ENCODE results near the gene LASP1.
A peak's percentile ranks its signal among the peaks of the same experiment; 100 is the strongest.
"Not testable (repeated sequence)": the region's sequence is repeated elsewhere in the genome, so short reads cannot be mapped to it uniquely, and the experiment has no call there.

The LASP1 gene

GRCh38 chr17:38930782-38931181, 60.9 kb downstream of the LASP1 start:
- DNase-seq (ENCODE audit: low read depth, low spot score) = not testable (repeated sequence)

- DNase-seq (ENCODE audit: low read depth, low spot score) = not testable (repeated sequence)
These were observed 64.1 kb downstream of the LASP1 start for GRCh38 chr17:38933962-38934361.

- DNase-seq (ENCODE audit: low read depth, low spot score) = no peak
These were observed 70.1 kb downstream of the LASP1 start for GRCh38 chr17:38939987-38940386.

GRCh38 chr17:38940404-38940803, 70.5 kb downstream of the LASP1 start:
- DNase-seq (ENCODE audit: low read depth, low spot score) = no peak

- DNase-seq (ENCODE audit: low read depth, low spot score) = no peak
These were observed 73.0 kb downstream of the LASP1 start for GRCh38 chr17:38942696-38943334.

- no peak for DNase-seq (ENCODE audit: low read depth, low spot score)
These were observed 73.7 kb downstream of the LASP1 start for GRCh38 chr17:38943607-38944006.

GRCh38 chr17:38947189-38947588, 77.3 kb downstream of the LASP1 start:
- DNase-seq (ENCODE audit: low read depth, low spot score) = no peak

- DNase-seq (ENCODE audit: low read depth, low spot score) = not testable (repeated sequence)
These were observed 83.9 kb downstream of the LASP1 start for GRCh38 chr17:38953800-38954199.

- DNase-seq (ENCODE audit: low read depth, low spot score) = no peak
These were observed 88.5 kb downstream of the LASP1 start for GRCh38 chr17:38958326-38958725.

GRCh38 chr17:38958756-38959155, 88.9 kb downstream of the LASP1 start:
- DNase-seq (ENCODE audit: low read depth, low spot score) = no peak

GRCh38 chr17:38959508-38959907, 89.7 kb downstream of the LASP1 start:
- no peak for DNase-seq (ENCODE audit: low read depth, low spot score)

- DNase-seq (ENCODE audit: low read depth, low spot score) = no peak
These were observed 90.5 kb downstream of the LASP1 start for GRCh38 chr17:38960402-38960801.

- no peak for DNase-seq (ENCODE audit: low read depth, low spot score)
These were observed 91.6 kb downstream of the LASP1 start for GRCh38 chr17:38961413-38961812.

- peak; percentile 67 for DNase-seq (ENCODE audit: low read depth, low spot score)
These were observed 97.5 kb downstream of the LASP1 start, which contains the start of gene FBXO47 for GRCh38 chr17:38967290-38967738. Gene FBXO47 (minus strand): TSS chr17:38967403. CDS start chr17:38963025, 4,378 bp downstream.

GRCh38 chr17:38969281-38969680, 99.4 kb downstream of the LASP1 start:
- no peak for DNase-seq (ENCODE audit: low read depth, low spot score)

- no peak for DNase-seq (ENCODE audit: low read depth, low spot score)
These were observed 100.3 kb downstream of the LASP1 start for GRCh38 chr17:38970128-38970527.

- DNase-seq (ENCODE audit: low read depth, low spot score) = no peak
These were observed 100.9 kb downstream of the LASP1 start for GRCh38 chr17:38970804-38971203.
